DND-41 (cell line): ENCODE data around the gene SERP1.

ENCODE experiments used
- ATAC-seq: fragments of 200-7000 bp; cut with Tn5 transposase; 3 replicates; pipeline ENCODE4 v1.9.1; 2021; ENCODE audit warnings: low read depth; ENCODE audit not compliant: insufficient read depth
- DNase-seq: peaks from one replicate; pipeline ENCODE4 v3.0.0-alpha.2; 2020
- H2AFZ ChIP-seq: 2 replicates; pipeline ENCODE4 v1.6.0; 2012; ENCODE audit warnings: low read depth, low read length
- H3K27ac ChIP-seq: 2 replicates; pipeline ENCODE4 v1.5.1; 2012; ENCODE audit warnings: low read length, inconsistent platforms
- H3K27me3 ChIP-seq: fragments of 200-600 bp; sonication (generic); 2 replicates; pipeline ENCODE4 v1.6.0; 2012; ENCODE audit warnings: low read length, mild to moderate bottlenecking, inconsistent platforms; ENCODE audit not compliant: insufficient read depth, poor library complexity
- H3K36me3 ChIP-seq: 2 replicates; pipeline ENCODE4 v1.5.1; 2012; ENCODE audit warnings: low read length, inconsistent platforms; ENCODE audit not compliant: insufficient read depth
- H3K4me1 ChIP-seq: 2 replicates; pipeline ENCODE4 v1.5.1; 2012; ENCODE audit warnings: mild to moderate bottlenecking, low read length; ENCODE audit not compliant: insufficient read depth
- H3K4me2 ChIP-seq: 2 replicates; pipeline ENCODE4 v1.6.0; 2012; ENCODE audit warnings: mild to moderate bottlenecking, moderate library complexity, low read length, inconsistent platforms; ENCODE audit not compliant: insufficient read depth
- H3K4me3 ChIP-seq, 2 experiments: fragments of 200-600 bp in 1 of 2; shearing (Covaris generic) in 1 of 2; 2 replicates each; pipeline ENCODE4 v1.5.1; 2012 to 2016; ENCODE audit warnings: inconsistent platforms in 2 of 2, low read length in 2 of 2, mild to moderate bottlenecking in 2 of 2, low read depth in 1 of 2, moderate library complexity in 1 of 2
- H3K79me2 ChIP-seq: 2 replicates; pipeline ENCODE4 v1.6.0; 2012; ENCODE audit warnings: low read length, inconsistent platforms; ENCODE audit not compliant: insufficient read depth
- H3K9ac ChIP-seq: 2 replicates; pipeline ENCODE4 v1.6.0; 2012; ENCODE audit warnings: low read depth, mild to moderate bottlenecking, inconsistent platforms, low read length, moderate library complexity
- H3K9me3 ChIP-seq: 2 replicates; pipeline ENCODE4 v1.5.1; 2012; ENCODE audit warnings: low read length, moderate library complexity, mild to moderate bottlenecking, inconsistent platforms; ENCODE audit not compliant: insufficient read depth, severe bottlenecking
- H4K20me1 ChIP-seq: 2 replicates; pipeline ENCODE4 v1.6.0; 2012; ENCODE audit warnings: low read length; ENCODE audit not compliant: insufficient read depth
- CTCF ChIP-seq: IDR thresholded peaks from 2 replicates; pipeline ENCODE4 v1.5.1; 2012; ENCODE audit warnings: borderline replicate concordance, low read length, moderate library complexity, mild to moderate bottlenecking; ENCODE audit not compliant: poor library complexity, severe bottlenecking; ENCODE audit errors: extremely low read depth
- EZH2 ChIP-seq: IDR thresholded peaks from 3 replicates; pipeline ENCODE4 v1.6.1; 2012; ENCODE audit warnings: borderline replicate concordance, low read depth, mild to moderate bottlenecking, moderate library complexity, low read length, inconsistent platforms; ENCODE audit not compliant: severe bottlenecking

SERP1 gene

GRCh38 chr3:150519026-150519425 lies 27.3 kb downstream of the SERP1 start:
- Histone ChIP-seq H3K27me3 (no peaks in the 10 kb centered on the region), H3K79me2 (no peaks in the 10 kb centered on the region), H3K27ac (no peak overlapping the region), H3K36me3 (no peaks in the 10 kb centered on the region), H2AFZ (no peak overlapping the region), H3K4me3 (no peak overlapping the region), H4K20me1 (no peaks in the 10 kb centered on the region), H3K9ac (no peak overlapping the region), H3K4me1 (no peaks in the 10 kb centered on the region), H3K4me2 (no peak overlapping the region), H3K9me3 (peaks cover 3% of the 10 kb centered on the region)
- no peak for DNase-seq
- TF ChIP-seq EZH2 (no peak), CTCF (no peak)
- ATAC-seq: no peak

GRCh38 chr3:150515210-150515609 lies 31.1 kb downstream of the SERP1 start:
- no peak overlapping the region for H3K9ac ChIP-seq
- no peaks in the 10 kb centered on the region for H3K4me1 ChIP-seq
- no peak for DNase-seq
- H4K20me1 ChIP-seq: no peaks in the 10 kb centered on the region
- no peak overlapping the region for H2AFZ ChIP-seq
- TF ChIP-seq CTCF: no peak
- TF ChIP-seq EZH2: no peak
- ATAC-seq: no peak
- H3K36me3 ChIP-seq: no peaks in the 10 kb centered on the region
- H3K79me2 ChIP-seq: no peaks in the 10 kb centered on the region
- H3K27me3 ChIP-seq: no peaks in the 10 kb centered on the region
- no peak overlapping the region for H3K4me3 ChIP-seq
- no peak overlapping the region for H3K4me2 ChIP-seq
- H3K27ac ChIP-seq: no peak overlapping the region
- peaks cover 3% of the 10 kb centered on the region for H3K9me3 ChIP-seq

- no peaks in the 10 kb centered on the region for H3K36me3 ChIP-seq
- DNase-seq: no peak
- H3K4me1 ChIP-seq: no peaks in the 10 kb centered on the region
- H3K27me3 ChIP-seq: no peaks in the 10 kb centered on the region
- H2AFZ ChIP-seq: no peak overlapping the region
- H3K9me3 ChIP-seq: no peaks in the 10 kb centered on the region
- H4K20me1 ChIP-seq: no peaks in the 10 kb centered on the region
- no peaks in the 10 kb centered on the region for H3K79me2 ChIP-seq
- no peak overlapping the region for H3K27ac ChIP-seq
- ATAC-seq: no peak
- no peak overlapping the region for H3K4me3 ChIP-seq
- no peak overlapping the region for H3K4me2 ChIP-seq
- no peak overlapping the region for H3K9ac ChIP-seq
- no peak for TF ChIP-seq CTCF
- no peak for TF ChIP-seq EZH2
These were observed 35.0 kb downstream of the SERP1 start for GRCh38 chr3:150511122-150511821.

GRCh38 chr3:150509780-150510179 lies 36.5 kb downstream of the SERP1 start:
- Histone ChIP-seq H3K4me3 (no peak overlapping the region), H3K79me2 (no peaks in the 10 kb centered on the region), H2AFZ (no peak overlapping the region), H3K9ac (no peak overlapping the region), H3K36me3 (no peaks in the 10 kb centered on the region), H3K4me1 (no peaks in the 10 kb centered on the region), H3K27me3 (no peaks in the 10 kb centered on the region), H3K9me3 (no peaks in the 10 kb centered on the region), H4K20me1 (no peaks in the 10 kb centered on the region), H3K27ac (no peak overlapping the region), H3K4me2 (no peak overlapping the region)
- no peak for DNase-seq
- no peak for ATAC-seq
- no peak for TF ChIP-seq EZH2
- TF ChIP-seq CTCF: no peak
